GM21717 (cell line): Measurements from ENCODE around the gene LRRN4CL.
"Not testable (repeated sequence)": the region's sequence is repeated elsewhere in the genome, so short reads cannot be mapped to it uniquely, and the experiment has no call there.

Experiments
- ATAC-seq: cut with Tn5 transposase; IDR thresholded peaks from one replicate; pipeline ENCODE4 v1.9.1; 2021; ENCODE audit warnings: mild to moderate bottlenecking, moderate library complexity; ENCODE audit not compliant: unreplicated experiment

The LRRN4CL gene

GRCh38 chr11:62677156-62677555, 12.2 kb downstream of the LRRN4CL start:
- ATAC-seq = no peak

- no peak for ATAC-seq
Observed at GRCh38 chr11:62676698-62677097, 12.6 kb downstream of the LRRN4CL start.

DNA sequence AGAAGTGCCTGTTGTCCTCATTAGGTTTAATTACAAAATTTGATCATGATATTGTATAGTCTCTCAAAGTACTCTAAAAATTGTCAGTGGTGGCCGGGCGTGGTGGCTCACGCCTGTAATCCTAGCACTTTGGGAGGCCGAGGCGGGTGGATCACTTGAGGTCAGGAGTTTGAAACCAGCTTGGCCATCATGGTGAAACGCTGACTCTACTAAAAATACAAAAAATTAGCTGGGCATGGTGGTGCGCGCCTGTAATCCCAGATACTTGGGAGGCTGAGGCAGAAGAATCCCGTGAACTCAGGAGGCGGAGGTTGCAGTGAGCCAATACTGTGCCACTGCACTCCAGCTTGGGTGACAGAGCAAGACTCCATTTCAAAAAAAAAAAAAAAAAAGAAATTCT, 13.9 kb downstream of the LRRN4CL start:
- not testable (repeated sequence) for ATAC-seq

- no peak for ATAC-seq
Observed at GRCh38 chr11:62673196-62673525, 16.2 kb downstream of the LRRN4CL start.

- peak; percentile 47 for ATAC-seq
Observed at GRCh38 chr11:62671608-62672389, 17.5 kb downstream of the LRRN4CL start, which contains the start of the genes LBHD1 and UQCC3. Gene LBHD1, minus strand, starts transcription at chr11:62672267. Its CDS starts 2,236 bp downstream, at chr11:62670031. Gene UQCC3, plus strand, starts transcription at chr11:62671673. Its CDS starts 73 bp downstream, at chr11:62671746.

DNA sequence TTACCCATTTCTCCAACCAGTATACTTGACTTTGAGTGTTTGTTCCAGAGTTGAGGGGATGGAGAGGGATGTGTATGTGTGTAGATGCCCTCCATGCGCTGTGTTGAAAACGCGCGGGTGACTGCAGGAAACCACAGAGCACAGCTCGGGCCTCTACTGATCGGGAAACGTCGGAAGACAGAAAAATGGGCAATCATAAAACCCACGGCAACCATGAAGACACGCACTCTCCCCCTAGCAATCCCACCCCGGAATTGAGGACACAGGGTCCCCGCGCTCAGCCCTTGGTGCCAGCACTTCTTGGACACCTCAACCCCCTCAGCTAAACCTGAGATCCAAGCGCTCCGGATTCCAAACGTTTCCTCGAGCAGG, 18.1 kb downstream of the LRRN4CL start:
- ATAC-seq = no peak

- no peak for ATAC-seq
Observed at GRCh38 chr11:62669420-62670161, 19.7 kb downstream of the LRRN4CL start.

GRCh38 chr11:62667460-62667859, 21.9 kb downstream of the LRRN4CL start:
- ATAC-seq = no peak

DNA sequence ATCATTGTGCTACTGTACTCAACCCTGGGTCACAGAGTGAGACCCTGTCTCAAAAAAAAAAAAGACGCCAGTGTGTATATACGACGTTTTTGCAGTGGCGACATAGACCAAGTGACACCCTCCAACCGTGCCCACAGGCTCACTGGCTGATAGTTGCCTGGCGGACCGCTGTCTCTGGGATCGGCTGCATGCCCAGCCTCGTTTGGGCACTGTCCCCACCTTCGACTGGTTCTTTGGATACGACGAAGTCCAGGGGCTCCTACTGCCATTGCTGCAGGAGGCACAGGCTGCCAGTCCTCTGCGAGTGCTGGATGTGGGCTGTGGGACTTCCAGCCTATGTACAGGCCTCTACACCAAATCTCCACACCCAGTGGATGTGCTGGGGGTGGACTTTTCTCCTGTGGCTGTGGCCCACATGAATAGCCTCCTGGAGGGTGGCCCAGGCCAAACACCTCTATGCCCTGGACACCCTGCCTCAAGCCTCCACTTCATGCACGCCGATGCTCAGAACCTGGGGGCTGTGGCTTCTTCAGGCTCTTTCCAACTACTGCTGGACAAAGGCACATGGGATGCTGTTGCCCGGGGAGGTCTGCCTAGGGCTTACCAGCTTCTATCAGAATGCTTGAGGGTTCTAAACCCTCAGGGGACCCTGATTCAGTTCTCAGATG, 22.9 kb downstream of the LRRN4CL start:
- no peak for ATAC-seq

- ATAC-seq = peak; percentile 15
Observed at GRCh38 chr11:62665599-62666258, 23.6 kb downstream of the LRRN4CL start.

GRCh38 chr11:62665075-62665598, 24.2 kb downstream of the LRRN4CL start, which contains the start of the genes C11orf98 and CSKMT:
Gene C11orf98, minus strand, starts transcription at chr11:62665210. Its CDS starts 41 bp downstream, at chr11:62665169.
Gene CSKMT, plus strand, starts transcription at chr11:62665312. Its CDS starts 568 bp downstream, at chr11:62665880.
- peak; percentile 78 for ATAC-seq

- ATAC-seq = peak; percentile 25
Observed at GRCh38 chr11:62664405-62665074, 24.8 kb downstream of the LRRN4CL start.

GRCh38 chr11:62656796-62657429, 32.4 kb downstream of the LRRN4CL start:
- ATAC-seq = no peak

DNA sequence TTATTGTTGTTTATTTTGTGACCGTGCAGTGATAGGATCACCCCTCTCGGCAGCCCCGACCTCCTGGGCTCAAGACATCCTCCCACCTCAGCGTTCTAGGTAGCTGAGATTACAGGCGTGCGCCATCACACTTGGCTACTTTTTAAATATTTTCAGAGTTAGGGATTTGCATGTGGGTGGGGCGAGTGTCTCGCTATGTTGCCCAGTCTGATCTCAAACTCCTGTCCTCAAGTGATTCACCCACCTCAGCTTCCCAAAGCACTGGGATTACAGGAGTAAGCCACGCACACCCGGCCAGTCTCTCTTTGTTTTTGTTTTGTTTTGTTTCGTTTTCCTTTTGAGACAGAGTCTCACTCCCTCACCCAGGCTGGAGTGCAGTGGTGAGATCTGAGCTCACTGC, 35.0 kb downstream of the LRRN4CL start:
- ATAC-seq = no peak

DNA sequence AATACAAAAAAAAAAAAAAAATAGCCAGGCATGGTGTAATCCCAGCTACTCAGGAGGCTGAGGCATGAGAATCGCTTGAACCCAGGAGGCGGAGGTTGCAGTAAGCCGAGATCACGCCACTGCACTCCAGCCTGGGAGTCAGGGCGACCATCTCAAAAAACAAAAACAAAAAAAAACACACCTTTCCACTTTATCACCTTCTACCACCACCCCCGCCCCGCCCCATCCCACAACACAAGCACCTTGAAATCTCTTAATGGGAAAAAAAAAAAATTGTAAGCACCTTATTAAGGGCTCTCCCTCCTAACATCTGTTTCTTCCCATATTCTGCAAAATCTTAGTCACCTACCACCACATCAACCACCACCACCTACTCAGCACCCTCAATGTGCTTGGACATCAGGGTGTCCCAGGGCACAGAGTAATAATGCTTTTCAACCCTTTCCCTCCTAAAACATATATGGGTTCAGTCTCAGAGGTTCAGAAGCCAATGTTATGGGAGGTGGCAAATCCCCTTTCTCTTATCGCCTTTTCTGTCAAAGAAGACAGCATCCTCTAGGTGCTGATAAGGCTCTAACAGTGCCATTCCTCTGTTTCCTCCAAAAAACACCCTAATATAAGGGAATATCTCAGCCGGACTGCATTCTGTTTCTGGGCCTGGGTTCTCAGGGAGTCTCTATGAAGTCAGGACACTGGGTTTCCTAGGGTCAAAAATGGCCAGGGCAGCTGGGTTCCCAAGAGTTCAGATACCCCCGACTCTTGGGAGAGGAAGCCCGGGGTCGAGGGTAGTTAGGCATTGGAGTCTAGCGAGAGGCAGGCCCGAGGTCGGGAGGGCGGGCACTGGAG, 36.9 kb downstream of the LRRN4CL start:
- peak; percentile 5 for ATAC-seq

DNA sequence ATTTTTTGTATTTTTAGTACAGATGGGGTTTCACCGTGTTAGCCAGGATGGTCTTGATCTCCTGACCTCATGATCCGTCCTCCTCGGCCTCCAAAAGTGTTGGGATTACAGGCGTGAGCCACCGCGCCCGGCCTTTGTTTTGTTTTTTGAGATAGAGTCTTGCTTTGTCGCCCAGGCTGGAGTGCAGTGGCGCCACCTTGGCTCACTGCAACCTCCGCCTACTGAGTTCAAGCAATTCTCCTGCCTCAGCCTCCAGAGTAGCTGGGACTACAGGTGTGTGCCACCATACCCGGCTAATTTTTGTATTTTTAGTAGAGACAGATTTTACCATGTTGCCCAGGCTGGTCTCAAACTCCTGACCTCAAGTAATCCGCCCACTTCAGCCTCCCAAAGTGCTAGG, 39.0 kb downstream of the LRRN4CL start:
- not testable (repeated sequence) for ATAC-seq

DNA sequence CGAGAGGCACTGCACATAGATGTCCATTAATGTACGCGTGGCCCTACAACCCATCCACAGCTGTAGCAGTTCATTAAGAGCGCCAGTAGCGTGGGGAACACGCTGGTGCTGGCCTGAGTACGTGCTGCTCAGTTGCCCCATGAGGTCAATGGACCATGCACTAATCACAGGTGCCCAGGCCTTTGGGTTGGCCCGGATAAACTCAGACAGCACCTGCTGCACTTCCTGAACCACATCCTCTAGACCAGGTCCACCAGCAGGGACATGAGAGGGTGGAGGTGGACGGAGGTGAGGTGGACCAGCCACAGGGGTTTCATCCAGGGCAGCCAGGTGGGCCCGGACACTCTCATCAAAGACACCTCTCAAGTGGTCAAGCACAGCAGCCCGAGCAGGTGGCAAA, 39.8 kb downstream of the LRRN4CL start:
- ATAC-seq = no peak

- no peak for ATAC-seq
Observed at GRCh38 chr11:62648967-62649364, 40.4 kb downstream of the LRRN4CL start.
